ENCODE measurements around the gene DNAJA1.
A peak's percentile ranks its signal among the peaks of the same experiment; 100 is the strongest.

Gene DNAJA1

DNA sequence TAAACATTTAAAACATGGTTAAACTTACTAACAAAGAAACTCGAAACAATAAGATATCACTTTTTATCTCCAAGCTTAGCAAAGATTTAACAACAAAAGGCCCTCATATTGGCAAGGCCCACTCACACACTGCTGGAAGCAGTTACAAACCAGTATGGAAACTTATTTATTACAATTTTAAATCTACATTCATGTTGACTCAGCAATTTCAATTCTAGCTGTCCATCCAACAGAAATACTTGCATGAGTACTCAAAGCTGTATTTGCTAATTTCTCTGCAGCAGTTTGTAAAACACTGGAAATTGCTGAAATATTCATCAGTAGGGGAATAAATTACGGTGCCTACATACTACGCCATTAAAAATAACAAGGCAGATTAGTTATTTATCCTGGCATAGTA is 2.8 kb upstream of the DNAJA1 start:
- TF ChIP-seq, protein P1, sequence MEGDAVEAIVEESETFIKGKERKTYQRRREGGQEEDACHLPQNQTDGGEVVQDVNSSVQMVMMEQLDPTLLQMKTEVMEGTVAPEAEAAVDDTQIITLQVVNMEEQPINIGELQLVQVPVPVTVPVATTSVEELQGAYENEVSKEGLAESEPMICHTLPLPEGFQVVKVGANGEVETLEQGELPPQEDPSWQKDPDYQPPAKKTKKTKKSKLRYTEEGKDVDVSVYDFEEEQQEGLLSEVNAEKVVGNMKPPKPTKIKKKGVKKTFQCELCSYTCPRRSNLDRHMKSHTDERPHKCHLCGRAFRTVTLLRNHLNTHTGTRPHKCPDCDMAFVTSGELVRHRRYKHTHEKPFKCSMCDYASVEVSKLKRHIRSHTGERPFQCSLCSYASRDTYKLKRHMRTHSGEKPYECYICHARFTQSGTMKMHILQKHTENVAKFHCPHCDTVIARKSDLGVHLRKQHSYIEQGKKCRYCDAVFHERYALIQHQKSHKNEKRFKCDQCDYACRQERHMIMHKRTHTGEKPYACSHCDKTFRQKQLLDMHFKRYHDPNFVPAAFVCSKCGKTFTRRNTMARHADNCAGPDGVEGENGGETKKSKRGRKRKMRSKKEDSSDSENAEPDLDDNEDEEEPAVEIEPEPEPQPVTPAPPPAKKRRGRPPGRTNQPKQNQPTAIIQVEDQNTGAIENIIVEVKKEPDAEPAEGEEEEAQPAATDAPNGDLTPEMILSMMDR (IDR thresholded peaks at IDR 0.05; ENCODE audit: low read depth, low read length): no peak
- no peak for DNase-seq (ENCODE audit: extremely low read depth, low read depth)

DNA sequence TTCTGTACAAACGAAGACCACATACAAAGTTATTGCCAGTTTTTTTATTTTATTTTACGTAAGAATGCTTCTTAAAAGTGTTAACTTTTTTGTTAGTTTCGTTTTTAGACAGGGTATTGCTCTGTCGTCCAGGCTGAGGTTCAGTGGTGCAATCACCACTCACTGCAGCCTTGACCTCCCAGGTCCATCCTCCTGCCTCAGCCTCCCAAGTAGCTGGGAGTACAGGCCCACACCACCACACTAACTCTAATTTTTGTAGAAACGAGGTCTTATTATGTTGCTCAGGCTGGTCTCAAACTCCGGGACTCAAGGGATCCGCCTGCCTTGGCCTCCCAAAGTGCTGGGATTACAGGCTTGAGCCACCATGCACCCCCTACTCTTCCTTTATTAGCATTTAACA is 2.3 kb upstream of the DNAJA1 start:
- TF ChIP-seq, protein P1 (IDR thresholded peaks at IDR 0.05; ENCODE audit: low read depth, low read length): no peak
- DNase-seq (ENCODE audit: extremely low read depth, low read depth): no peak

- TF ChIP-seq, protein P1 (IDR thresholded peaks at IDR 0.05; ENCODE audit: low read depth, low read length): no peak
These were observed 1.4 kb upstream of the DNAJA1 start for GRCh38 chr9:33023661-33024060.

DNA sequence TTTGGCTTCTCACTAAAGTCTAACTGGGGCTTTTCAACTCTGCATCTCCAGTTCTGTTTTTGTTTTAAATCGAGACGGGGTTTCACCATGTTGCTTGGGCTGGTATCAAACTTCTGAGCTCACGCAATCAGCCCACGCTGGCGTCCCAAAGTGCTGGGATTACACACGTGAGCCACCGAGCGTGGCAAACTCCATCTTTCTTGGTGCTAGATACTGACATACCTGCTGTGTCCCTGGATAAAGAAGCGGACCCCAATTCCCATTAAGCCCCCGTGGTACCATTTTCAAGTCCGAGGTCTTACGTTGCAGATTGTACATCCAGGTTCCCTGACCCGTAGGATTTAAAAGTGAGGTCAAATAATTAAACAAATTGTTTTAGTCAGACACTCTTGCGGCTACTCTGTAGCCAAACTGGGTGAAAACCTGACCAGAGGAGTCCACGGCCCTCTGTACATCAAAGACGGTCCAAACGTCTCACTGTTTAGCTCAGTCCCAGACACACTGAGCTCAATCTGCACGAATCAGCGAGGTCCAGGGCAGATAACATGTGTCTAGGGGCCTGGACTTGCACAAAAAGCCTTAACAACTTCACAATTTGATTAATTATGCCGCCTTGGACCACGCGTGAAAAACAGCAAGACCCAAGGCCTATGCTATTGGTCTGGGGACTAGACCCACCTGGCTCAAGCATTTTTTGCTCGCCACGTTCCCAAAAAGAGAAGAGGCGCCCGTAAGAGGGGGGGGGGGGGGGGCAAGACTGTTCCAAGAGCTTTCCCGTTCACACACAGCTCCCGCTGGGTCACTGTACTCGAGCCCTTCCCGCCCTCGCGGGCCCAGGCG is 727 bp upstream of the DNAJA1 start:
- TF ChIP-seq, protein P1 (IDR thresholded peaks at IDR 0.05; ENCODE audit: low read depth, low read length): no peak
- no peak for DNase-seq (ENCODE audit: extremely low read depth, low read depth)

More at GRCh38 chr9:33023661-33024060, 1.4 kb upstream of the DNAJA1 start:
- no peak for DNase-seq (ENCODE audit: extremely low read depth, low read depth)

DNA sequence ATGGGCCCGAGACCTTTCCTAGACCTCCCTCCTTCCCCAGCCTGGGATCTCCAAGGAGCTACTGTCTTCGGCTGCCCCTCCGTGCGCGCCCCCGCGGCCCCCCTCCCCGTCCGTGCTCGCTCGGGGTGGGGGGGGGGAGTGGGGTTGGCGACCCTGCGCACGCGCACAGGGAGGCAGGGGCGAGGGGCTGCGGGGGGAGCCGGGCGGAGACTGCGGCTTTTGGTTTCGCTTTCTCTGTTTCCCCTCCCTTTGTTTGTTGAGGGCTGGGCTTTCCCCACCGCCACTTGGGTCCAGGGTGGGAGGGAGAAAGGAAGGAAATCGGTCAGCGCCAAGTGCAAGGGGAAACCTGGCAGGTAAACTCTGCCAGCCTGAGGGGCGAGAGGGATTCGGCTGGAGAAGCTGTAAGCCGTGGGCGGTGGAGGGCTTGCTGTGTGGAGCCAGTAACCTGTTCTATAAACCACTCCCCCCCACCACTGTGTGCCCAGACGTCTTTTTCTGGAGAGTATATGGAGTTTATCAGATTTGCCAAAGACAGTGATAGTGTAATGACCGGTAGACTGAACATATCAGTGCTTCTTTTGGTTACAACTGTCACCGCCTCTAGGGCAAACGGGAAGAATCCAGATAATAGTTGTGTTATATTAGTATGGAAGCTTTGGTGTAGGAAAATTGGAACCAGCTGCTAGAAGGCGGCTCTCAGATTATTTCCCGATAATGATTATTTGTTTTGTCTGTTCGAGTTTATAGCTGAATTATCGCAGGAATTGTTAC is 684 bp downstream of the DNAJA1 start:
- TF ChIP-seq, protein P1 (IDR thresholded peaks at IDR 0.05; ENCODE audit: low read depth, low read length): no peak
- DNase-seq (ENCODE audit: extremely low read depth, low read depth): no peak

- DNase-seq (ENCODE audit: extremely low read depth, low read depth): peak; percentile 82
These were observed 4.2 kb downstream of the DNAJA1 start for GRCh38 chr9:33029231-33029786.

More at GRCh38 chr9:33029231-33029786, 4.2 kb downstream of the DNAJA1 start:
- TF ChIP-seq, protein P1 (IDR thresholded peaks at IDR 0.05; ENCODE audit: low read depth, low read length): no peak
